PC-9 (cell line): Measurements from ENCODE around the gene CFAP410. TPM values are rescaled to one million over a fixed set of nuclear protein-coding genes. Genes with fewer than 3 reads are reported as not detected.

Source experiments
- BruUV-seq: library from RNA; stranded (reverse); fragments of 400-500 nt; replicated peaks from 2 replicates; lab custom pipeline; 2021; lab: Mats Ljungman, UMichigan
- CTCF ChIA-PET: fragments of 300-600 bp; sonication (Branson Sonifier 250); formaldehyde crosslinking; loops from one replicate; lab custom pipeline; 2022; ENCODE audit warnings: antibody characterized with exemption; lab: Charles Lee
- POLR2A ChIA-PET: fragments of 300-600 bp; sonication (Branson Sonifier 250); formaldehyde crosslinking; loops from one replicate; lab custom pipeline; 2022; ENCODE audit warnings: antibody characterized with exemption; ENCODE audit not compliant: unreplicated experiment; lab: Charles Lee
- DNase-seq, 2 experiments: peaks; one replicate each; pipeline versions ENCODE4 v3.0.0 to v3.0.0-alpha.2; 2015 to 2022; ENCODE audit warnings: mixed read lengths in 1 of 2
- H2AFZ ChIP-seq: fragments of 200-600 bp; sonication (generic); 2 replicates; pipeline ENCODE4 v1.8.1; 2017; ENCODE audit warnings: antibody characterized with exemption
- H3F3A ChIP-seq: fragments of 200-600 bp; sonication (generic); 2 replicates; pipeline ENCODE4 v1.8.1; 2017; ENCODE audit warnings: antibody characterized with exemption, mild to moderate bottlenecking, low read depth; ENCODE audit not compliant: insufficient read depth
- H3K27ac ChIP-seq: fragments of 200-600 bp; sonication (generic); 2 replicates; pipeline ENCODE4 v1.6.1; 2016; ENCODE audit warnings: mixed run types
- H3K27me3 ChIP-seq: fragments of 200-600 bp; sonication (generic); 2 replicates; pipeline ENCODE4 v1.6.1; 2016; ENCODE audit warnings: low read depth, mixed run types; ENCODE audit not compliant: insufficient read depth
- H3K36me3 ChIP-seq: fragments of 200-600 bp; sonication (generic); 2 replicates; pipeline ENCODE4 v1.6.1; 2016; ENCODE audit warnings: low read depth, mixed run types
- H3K4me1 ChIP-seq: fragments of 200-600 bp; sonication (generic); replicated peaks from 2 replicates; pipeline ENCODE4 v1.6.1; 2016; ENCODE audit warnings: mixed run types; ENCODE audit not compliant: insufficient read depth
- H3K4me2 ChIP-seq: fragments of 200-600 bp; sonication (generic); 2 replicates; pipeline ENCODE4 v1.6.1; 2017; ENCODE audit warnings: mixed run types
- H3K4me3 ChIP-seq: fragments of 200-600 bp; sonication (generic); 2 replicates; pipeline ENCODE4 v1.6.1; 2016; ENCODE audit warnings: mixed run types
- H3K79me2 ChIP-seq: fragments of 200-600 bp; sonication (generic); 2 replicates; pipeline ENCODE4 v1.6.1; 2017; ENCODE audit warnings: low read depth, mixed run types
- H3K9me2 ChIP-seq: fragments of 200-600 bp; sonication (generic); 2 replicates; pipeline ENCODE4 v1.8.1; 2017; ENCODE audit warnings: mild to moderate bottlenecking; ENCODE audit not compliant: insufficient read depth
- H3K9me3 ChIP-seq: fragments of 200-600 bp; sonication (generic); 2 replicates; pipeline ENCODE4 v1.8.1; 2016; ENCODE audit warnings: low read depth; ENCODE audit not compliant: insufficient read depth
- H4K20me1 ChIP-seq: fragments of 200-600 bp; sonication (generic); 2 replicates; pipeline ENCODE4 v1.8.1; 2017; ENCODE audit not compliant: insufficient read depth
- EZH2 ChIP-seq: fragments of 200-600 bp; sonication (generic); IDR thresholded peaks from 2 replicates; pipeline ENCODE4 v1.8.0; 2017; ENCODE audit warnings: antibody characterized with exemption, low read depth
- intact Hi-C: fragments of 100-400 bp; cut with micrococcal nuclease; formaldehyde crosslinking; loops from one replicate; pipeline ENCODE4 v1.10.0; 2022; ENCODE audit not compliant: unreplicated experiment
- total RNA-seq: library from RNA; stranded (reverse); gene quantifications from 2 replicates; pipeline ENCODE4 v1.2.3, GENCODE V29; 2021
- TF ChIP-seq, protein P1 (sequence below): fragments of 200-600 bp; sonication (generic); conservative IDR thresholded peaks from 2 replicates; pipeline ENCODE4 v1.6.1; 2017; ENCODE audit warnings: mixed run types, antibody characterized with exemption, mild to moderate bottlenecking, moderate library complexity

CFAP410 gene
- total RNA-seq, 1 experiment from 2014 or later, result 12.5 TPM

DNA sequence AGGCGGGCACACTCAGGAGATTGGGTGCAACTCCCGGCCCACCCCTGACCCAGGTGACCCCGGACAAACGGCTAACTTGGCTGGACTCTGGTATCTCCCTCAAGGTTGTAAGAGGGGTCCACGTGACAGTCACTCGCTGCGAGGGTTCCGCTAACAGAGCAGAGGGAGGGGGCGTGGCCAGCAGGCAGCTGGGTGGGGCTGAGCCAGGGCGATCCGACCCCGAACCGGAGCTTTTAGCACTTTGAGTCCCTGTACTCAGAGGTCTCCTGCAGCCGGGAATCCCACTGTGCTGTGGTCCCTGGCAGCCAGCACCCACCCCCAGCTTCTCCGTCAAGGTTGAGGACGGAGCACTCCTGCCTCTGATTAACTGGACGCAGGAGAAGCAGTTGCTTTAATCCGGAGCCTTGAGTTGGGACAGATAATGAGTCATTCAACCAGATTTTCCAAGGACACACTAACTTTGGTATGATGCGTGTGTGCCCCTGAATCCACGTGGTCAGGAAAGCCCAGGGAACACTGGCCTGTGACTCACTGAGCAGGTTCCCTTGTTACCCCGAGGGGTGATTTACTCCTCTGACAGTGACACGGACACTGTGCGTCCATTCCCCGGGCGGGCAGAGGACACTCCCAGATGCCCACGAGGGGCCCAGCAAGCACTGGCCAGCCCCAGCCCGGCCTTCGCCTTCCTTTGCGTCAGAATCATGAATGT is 31.0 kb upstream of the CFAP410 start:
- Histone ChIP-seq H3K4me3 (no peak overlapping the region), H3K9me3 (no peaks in the 10 kb centered on the region), H3F3A (no peaks in the 10 kb centered on the region), H4K20me1 (no peaks in the 10 kb centered on the region), H2AFZ (no peak overlapping the region), H3K9me2 (no peaks in the 10 kb centered on the region), H3K27ac (no peak overlapping the region), H3K79me2 (no peaks in the 10 kb centered on the region), H3K36me3 (no peaks in the 10 kb centered on the region), H3K27me3 (peaks cover 69% of the 10 kb centered on the region), H3K4me1 (no peaks in the 10 kb centered on the region), H3K4me2 (no peak overlapping the region)
- TF ChIP-seq EZH2, result no peak
- TF ChIP-seq, protein P1, sequence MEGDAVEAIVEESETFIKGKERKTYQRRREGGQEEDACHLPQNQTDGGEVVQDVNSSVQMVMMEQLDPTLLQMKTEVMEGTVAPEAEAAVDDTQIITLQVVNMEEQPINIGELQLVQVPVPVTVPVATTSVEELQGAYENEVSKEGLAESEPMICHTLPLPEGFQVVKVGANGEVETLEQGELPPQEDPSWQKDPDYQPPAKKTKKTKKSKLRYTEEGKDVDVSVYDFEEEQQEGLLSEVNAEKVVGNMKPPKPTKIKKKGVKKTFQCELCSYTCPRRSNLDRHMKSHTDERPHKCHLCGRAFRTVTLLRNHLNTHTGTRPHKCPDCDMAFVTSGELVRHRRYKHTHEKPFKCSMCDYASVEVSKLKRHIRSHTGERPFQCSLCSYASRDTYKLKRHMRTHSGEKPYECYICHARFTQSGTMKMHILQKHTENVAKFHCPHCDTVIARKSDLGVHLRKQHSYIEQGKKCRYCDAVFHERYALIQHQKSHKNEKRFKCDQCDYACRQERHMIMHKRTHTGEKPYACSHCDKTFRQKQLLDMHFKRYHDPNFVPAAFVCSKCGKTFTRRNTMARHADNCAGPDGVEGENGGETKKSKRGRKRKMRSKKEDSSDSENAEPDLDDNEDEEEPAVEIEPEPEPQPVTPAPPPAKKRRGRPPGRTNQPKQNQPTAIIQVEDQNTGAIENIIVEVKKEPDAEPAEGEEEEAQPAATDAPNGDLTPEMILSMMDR, result no peak
- CTCF ChIA-PET, result no interaction called here
- DNase-seq, result peak in 1 of 2 experiments; percentile 12
- intact Hi-C loops, result no loop called here
- POLR2A ChIA-PET, result no interaction called here
- no TSS peak for BruUV-seq

DNA sequence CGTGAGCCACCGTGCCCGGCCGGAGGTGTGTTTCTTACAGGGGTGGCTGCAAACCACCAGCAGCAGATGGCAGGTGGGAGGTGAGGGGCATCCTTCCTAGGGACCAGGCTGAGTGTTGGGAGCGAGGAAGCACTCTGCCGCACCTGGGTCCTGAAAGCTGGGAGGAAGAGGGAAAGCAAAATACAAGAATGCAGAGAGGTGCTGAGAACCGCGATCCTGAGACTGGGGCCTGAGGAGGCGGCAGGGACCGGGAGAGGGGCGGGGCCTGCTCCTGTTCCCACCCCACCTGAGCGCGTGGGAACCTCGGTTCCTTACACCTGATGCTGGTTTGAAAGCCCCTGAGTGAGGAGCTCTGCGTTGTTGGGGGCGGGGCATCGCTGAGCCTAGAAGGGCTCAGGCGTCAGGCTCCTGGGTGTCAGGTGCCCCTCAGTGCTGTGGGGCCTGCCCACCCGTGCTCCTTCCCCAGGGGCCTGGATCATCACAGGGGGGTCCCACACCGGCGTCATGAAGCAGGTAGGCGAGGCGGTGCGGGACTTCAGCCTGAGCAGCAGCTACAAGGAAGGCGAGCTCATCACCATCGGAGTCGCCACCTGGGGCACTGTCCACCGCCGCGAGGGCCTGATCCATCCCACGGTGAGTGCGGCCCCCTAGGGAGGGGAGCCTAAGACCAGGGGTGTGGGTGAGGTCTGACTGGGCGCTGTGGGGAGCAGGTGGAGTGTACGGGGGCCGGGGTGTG is 29.7 kb upstream of the CFAP410 start:
- no TSS peak for BruUV-seq
- H3K4me3 ChIP-seq, result no peak overlapping the region
- DNase-seq, result no peak
- no peaks in the 10 kb centered on the region for H3K4me1 ChIP-seq
- no peak overlapping the region for H3K27ac ChIP-seq
- ChIA-PET POLR2A (no interaction called here), CTCF (interaction anchor here (0.7 kb wide), 1 partner anchor 468 kb away, joined by 12 read pairs; no protein-coding TSS in a partner anchor)
- H3K79me2 ChIP-seq, result no peaks in the 10 kb centered on the region
- peaks cover 68% of the 10 kb centered on the region for H3K27me3 ChIP-seq
- TF ChIP-seq, protein P1, result no peak
- no peak for TF ChIP-seq EZH2
- intact Hi-C loops, result no loop called here
- H3K4me2 ChIP-seq, result no peak overlapping the region
- H2AFZ ChIP-seq, result no peak overlapping the region
- no peaks in the 10 kb centered on the region for H3K9me3 ChIP-seq
- H3K36me3 ChIP-seq, result no peaks in the 10 kb centered on the region
- H3F3A ChIP-seq, result no peaks in the 10 kb centered on the region
- H3K9me2 ChIP-seq, result no peaks in the 10 kb centered on the region
- H4K20me1 ChIP-seq, result no peaks in the 10 kb centered on the region

DNA sequence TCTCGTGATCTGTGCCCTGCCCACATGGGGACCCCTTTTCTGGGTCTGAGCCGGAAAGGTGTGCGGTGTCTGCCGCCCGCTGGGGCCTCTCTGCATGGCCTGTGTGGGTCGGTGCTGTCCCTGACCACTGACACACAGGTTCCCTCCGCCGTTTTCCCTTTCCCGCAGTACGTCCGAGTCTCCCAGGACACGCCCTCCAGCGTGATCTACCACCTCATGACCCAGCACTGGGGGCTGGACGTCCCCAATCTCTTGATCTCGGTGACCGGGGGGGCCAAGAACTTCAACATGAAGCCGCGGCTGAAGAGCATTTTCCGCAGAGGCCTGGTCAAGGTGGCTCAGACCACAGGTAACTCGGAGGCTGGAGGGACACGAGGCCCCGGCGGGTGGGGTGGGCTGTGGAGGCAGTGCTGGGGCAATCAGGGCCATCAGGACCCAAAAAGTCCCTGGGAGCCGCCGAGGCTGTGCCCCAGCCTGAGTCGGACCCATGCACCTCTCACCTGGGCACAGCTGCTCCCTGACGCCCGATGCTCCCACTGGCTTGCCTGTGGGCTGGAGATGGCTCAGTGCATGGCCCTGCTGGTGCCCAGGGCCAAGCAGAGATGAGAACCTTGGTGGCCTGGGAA is 27.5 kb upstream of the CFAP410 start:
- H3K27me3 ChIP-seq, result peaks cover 60% of the 10 kb centered on the region
- H3K79me2 ChIP-seq, result no peaks in the 10 kb centered on the region
- no peak for DNase-seq
- no peak for TF ChIP-seq EZH2
- TF ChIP-seq, protein P1, result no peak
- intact Hi-C loops, result no loop called here
- H3K9me2 ChIP-seq, result no peaks in the 10 kb centered on the region
- H3K27ac ChIP-seq, result no peak overlapping the region
- CTCF ChIA-PET, result no interaction called here
- no TSS peak for BruUV-seq
- POLR2A ChIA-PET, result no interaction called here
- H3K36me3 ChIP-seq, result no peaks in the 10 kb centered on the region
- H3K4me1 ChIP-seq, result no peaks in the 10 kb centered on the region
- H3K9me3 ChIP-seq, result no peaks in the 10 kb centered on the region
- no peak overlapping the region for H2AFZ ChIP-seq
- H3K4me2 ChIP-seq, result no peak overlapping the region
- H3K4me3 ChIP-seq, result no peak overlapping the region
- no peaks in the 10 kb centered on the region for H4K20me1 ChIP-seq
- H3F3A ChIP-seq, result no peaks in the 10 kb centered on the region
